PC-3 (cell line): Measurements from ENCODE around the gene CBFA2T2. TPM values are rescaled to one million over a fixed set of nuclear protein-coding genes. Genes with fewer than 3 reads are reported as not detected.

Experiments used
- ATAC-seq: fragments of 200-7000 bp; cut with Tn5 transposase; 2 replicates; pipeline ENCODE4 v1.9.1; 2020; ENCODE audit warnings: mild to moderate bottlenecking, moderate library complexity
- BruUV-seq: library from RNA; stranded (reverse); fragments of 400-500 nt; replicated peaks from 2 replicates; lab custom pipeline; 2021; lab: Mats Ljungman, UMichigan
- CTCF ChIA-PET: fragments of 300-600 bp; sonication (Branson Sonifier 250); formaldehyde crosslinking; loops from one replicate; lab custom pipeline; 2022; ENCODE audit warnings: antibody characterized with exemption; lab: Charles Lee
- POLR2A ChIA-PET: fragments of 300-600 bp; sonication (Branson Sonifier 250); formaldehyde crosslinking; loops from one replicate; lab custom pipeline; 2022; ENCODE audit warnings: antibody characterized with exemption; ENCODE audit not compliant: unreplicated experiment; lab: Charles Lee
- DNase-seq: peaks from one replicate; pipeline ENCODE4 v3.0.0-alpha.2; 2015
- H2AFZ ChIP-seq: fragments of 300-600 bp; sonication (generic); 2 replicates; pipeline ENCODE4 v1.6.0; 2016; ENCODE audit warnings: antibody characterized with exemption, low read length
- H3F3A ChIP-seq: fragments of 300-600 bp; sonication (generic); one replicate; pipeline ENCODE4 v1.6.0; 2017; ENCODE audit warnings: antibody characterized with exemption, low read length, control low read depth, mild to moderate bottlenecking; ENCODE audit not compliant: unreplicated experiment
- H3K27ac ChIP-seq: fragments of 300-600 bp; sonication (generic); 2 replicates; pipeline ENCODE4 v1.5.1; 2016; ENCODE audit warnings: mild to moderate bottlenecking, low read length
- H3K27me3 ChIP-seq: fragments of 300-600 bp; sonication (generic); 2 replicates; pipeline ENCODE4 v1.6.1; 2016; ENCODE audit warnings: low read length, mixed read lengths
- H3K36me3 ChIP-seq: fragments of 300-600 bp; sonication (generic); 2 replicates; pipeline ENCODE4 v1.6.1; 2016; ENCODE audit warnings: low read depth, mixed run types, low read length, mixed read lengths
- H3K4me1 ChIP-seq: fragments of 300-600 bp; sonication (generic); 2 replicates; pipeline ENCODE4 v1.5.1; 2016; ENCODE audit warnings: low read length; ENCODE audit not compliant: insufficient read depth
- H3K4me2 ChIP-seq: fragments of 300-600 bp; sonication (generic); 2 replicates; pipeline ENCODE4 v1.6.0; 2016; ENCODE audit warnings: low read length
- H3K4me3 ChIP-seq: fragments of 300-600 bp; sonication (generic); 2 replicates; pipeline ENCODE4 v1.5.1; 2016; ENCODE audit warnings: mild to moderate bottlenecking, low read length, mixed read lengths
- H3K79me2 ChIP-seq: fragments of 300-600 bp; sonication (generic); 2 replicates; pipeline ENCODE4 v1.6.1; 2017; ENCODE audit warnings: low read length, mixed read lengths
- H3K9ac ChIP-seq: fragments of 300-600 bp; sonication (generic); 2 replicates; pipeline ENCODE4 v1.6.0; 2016; ENCODE audit warnings: mild to moderate bottlenecking, low read length
- H3K9me2 ChIP-seq: fragments of 300-600 bp; sonication (generic); replicated peaks from 2 replicates; pipeline ENCODE4 v1.6.1; 2016; ENCODE audit warnings: mixed run types, low read length, mixed read lengths
- H3K9me3 ChIP-seq: fragments of 300-600 bp; sonication (generic); 2 replicates; pipeline ENCODE4 v1.6.1; 2016; ENCODE audit warnings: low read length, mixed read lengths
- H4K20me1 ChIP-seq: fragments of 300-600 bp; sonication (generic); 2 replicates; pipeline ENCODE4 v1.6.1; 2016; ENCODE audit warnings: low read length, mixed read lengths
- EZH2 ChIP-seq: fragments of 300-600 bp; sonication (generic); IDR thresholded peaks from one replicate; pipeline ENCODE4 v1.6.1; 2017; ENCODE audit warnings: antibody characterized with exemption, mild to moderate bottlenecking, low read length; ENCODE audit not compliant: unreplicated experiment
- EZH2phosphoT487 ChIP-seq: fragments of 300-600 bp; sonication (generic); IDR thresholded peaks from 2 replicates; pipeline ENCODE4 v1.6.1; 2018; ENCODE audit warnings: mild to moderate bottlenecking, antibody characterized with exemption, low read length, borderline replicate concordance
- intact Hi-C: fragments of 100-400 bp; cut with micrococcal nuclease; formaldehyde crosslinking; loops from 2 replicates; pipeline ENCODE4 v1.9.0; 2023
- total RNA-seq: library from RNA; depleted of rRNA; stranded (reverse); fragments of >200 nt; gene quantifications from 2 replicates; pipeline ENCODE4 v1.2.3, GENCODE V29; 2014
- TF ChIP-seq, protein P1 (sequence below): fragments of 300-600 bp; sonication (generic); conservative IDR thresholded peaks from 2 replicates; pipeline ENCODE4 v1.5.1; 2017; ENCODE audit warnings: antibody characterized with exemption, low read depth, mild to moderate bottlenecking, low read length

CBFA2T2 gene
- total RNA-seq, 1 experiment from 2014 or later, result 9.7 TPM

DNA sequence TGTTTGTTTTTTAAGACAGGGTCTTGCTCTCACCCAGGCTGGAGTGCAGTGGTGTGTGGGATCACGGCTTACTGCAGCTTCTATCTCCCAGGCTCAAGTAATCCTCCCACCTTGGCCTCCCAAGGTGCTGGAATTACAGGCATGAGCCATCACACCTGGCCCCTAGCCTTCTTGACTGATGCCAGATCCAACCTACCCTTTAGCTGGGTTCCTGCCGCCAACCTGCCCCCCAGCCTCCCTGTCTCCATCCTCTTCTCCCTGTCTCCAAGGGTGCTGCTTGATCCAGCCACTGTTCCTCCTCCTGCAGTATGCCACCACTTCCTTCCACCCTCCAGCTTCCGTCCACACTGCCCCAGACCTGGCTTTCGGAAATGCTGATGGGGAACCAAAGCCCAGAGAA is 169.0 kb downstream of the CBFA2T2 start:
- Histone ChIP-seq H2AFZ (no peak overlapping the region), H3K9me2 (no peaks in the 10 kb centered on the region), H4K20me1 (no peaks in the 10 kb centered on the region), H3K9ac (no peak overlapping the region), H3K27ac (no peak overlapping the region), H3K4me1 (peaks cover 14% of the 10 kb centered on the region), H3K9me3 (no peaks in the 10 kb centered on the region), H3K4me3 (no peak overlapping the region), H3K36me3 (no peaks in the 10 kb centered on the region; the same call in 1 of the 2 replicates), H3K4me2 (no peak overlapping the region), H3F3A (no peaks in the 10 kb centered on the region), H3K79me2 (no peaks in the 10 kb centered on the region), H3K27me3 (no peaks in the 10 kb centered on the region)
- BruUV-seq, result no TSS peak
- intact Hi-C loops, result no loop called here
- TF ChIP-seq EZH2, result no peak
- TF ChIP-seq, protein P1, sequence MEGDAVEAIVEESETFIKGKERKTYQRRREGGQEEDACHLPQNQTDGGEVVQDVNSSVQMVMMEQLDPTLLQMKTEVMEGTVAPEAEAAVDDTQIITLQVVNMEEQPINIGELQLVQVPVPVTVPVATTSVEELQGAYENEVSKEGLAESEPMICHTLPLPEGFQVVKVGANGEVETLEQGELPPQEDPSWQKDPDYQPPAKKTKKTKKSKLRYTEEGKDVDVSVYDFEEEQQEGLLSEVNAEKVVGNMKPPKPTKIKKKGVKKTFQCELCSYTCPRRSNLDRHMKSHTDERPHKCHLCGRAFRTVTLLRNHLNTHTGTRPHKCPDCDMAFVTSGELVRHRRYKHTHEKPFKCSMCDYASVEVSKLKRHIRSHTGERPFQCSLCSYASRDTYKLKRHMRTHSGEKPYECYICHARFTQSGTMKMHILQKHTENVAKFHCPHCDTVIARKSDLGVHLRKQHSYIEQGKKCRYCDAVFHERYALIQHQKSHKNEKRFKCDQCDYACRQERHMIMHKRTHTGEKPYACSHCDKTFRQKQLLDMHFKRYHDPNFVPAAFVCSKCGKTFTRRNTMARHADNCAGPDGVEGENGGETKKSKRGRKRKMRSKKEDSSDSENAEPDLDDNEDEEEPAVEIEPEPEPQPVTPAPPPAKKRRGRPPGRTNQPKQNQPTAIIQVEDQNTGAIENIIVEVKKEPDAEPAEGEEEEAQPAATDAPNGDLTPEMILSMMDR, result no peak
- TF ChIP-seq EZH2phosphoT487, result no peak
- ATAC-seq, result no peak
- DNase-seq, result no peak
- ChIA-PET CTCF (no interaction called here), POLR2A (no interaction called here)

DNA sequence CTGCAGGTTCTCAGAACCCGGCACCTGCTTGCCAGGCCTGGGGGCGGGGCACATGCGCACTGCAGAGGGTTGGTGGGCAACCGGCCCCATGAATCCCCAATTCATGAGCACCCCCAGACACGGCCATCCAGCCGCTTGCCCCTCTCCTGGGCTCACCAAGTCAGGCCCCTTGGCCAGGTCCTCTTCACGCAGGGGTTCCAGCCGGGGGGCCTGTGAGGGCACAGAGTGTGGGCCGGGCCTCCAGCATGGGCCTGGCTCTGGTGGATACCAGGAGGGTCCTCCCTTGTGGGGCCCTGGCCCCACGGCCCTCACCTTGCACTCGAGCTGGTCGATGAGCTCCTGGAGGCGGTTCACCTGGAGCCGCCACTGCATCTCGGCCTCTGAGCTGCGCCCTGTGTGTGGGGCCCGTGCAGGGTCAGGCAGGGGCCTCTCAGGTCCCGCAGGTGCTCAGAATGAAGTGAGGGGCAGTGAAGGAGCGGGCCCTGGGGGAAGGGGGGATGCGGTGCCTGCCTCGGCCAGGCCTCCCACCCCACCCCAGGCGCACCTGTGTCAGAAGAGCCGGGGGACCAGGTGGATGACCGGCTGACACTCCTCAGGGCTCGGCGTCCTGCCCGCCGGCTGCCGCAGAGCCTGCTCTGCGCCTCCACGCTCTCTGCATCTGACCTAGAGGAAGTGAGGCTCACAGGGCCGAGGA is 169.6 kb downstream of the CBFA2T2 start:
- TF ChIP-seq EZH2, result no peak
- TF ChIP-seq, protein P1, result no peak
- no peak for TF ChIP-seq EZH2phosphoT487
- H3K9ac ChIP-seq, result no peak overlapping the region
- CTCF ChIA-PET, result no interaction called here

DNA sequence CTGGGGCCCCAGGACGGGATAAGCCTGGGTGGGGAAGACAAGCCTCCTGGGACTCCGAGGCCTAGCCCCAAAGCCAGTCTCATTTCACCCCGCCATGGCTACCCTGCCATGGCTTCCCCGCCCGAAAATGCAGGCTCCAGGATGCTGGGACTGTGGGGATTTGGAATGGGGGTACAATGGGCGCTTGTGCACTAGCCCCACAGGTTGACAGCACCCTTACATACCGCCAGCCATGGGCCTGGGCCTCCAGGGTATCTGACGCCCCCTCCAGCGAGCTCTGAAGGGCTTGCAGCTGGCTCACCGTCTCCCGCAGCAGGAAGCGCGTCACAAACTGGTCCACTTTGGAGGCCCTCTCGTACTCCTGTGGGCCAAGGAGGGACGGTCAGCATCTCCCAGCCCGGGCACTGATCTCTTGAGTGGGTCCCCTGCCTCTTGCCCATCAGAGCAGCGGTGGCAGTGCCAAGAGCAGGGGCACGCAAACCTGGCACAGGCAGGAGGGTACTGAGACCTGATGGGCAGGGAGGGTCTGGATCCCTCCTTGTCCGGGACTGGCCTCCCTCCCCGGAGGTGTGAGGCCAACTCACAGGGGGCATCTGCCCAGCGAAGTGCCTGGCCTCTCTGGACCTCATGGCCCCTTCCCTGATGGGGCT is 170.3 kb downstream of the CBFA2T2 start:
- no peak for DNase-seq
- intact Hi-C loops, result no loop called here
- H3K4me2 ChIP-seq, result no peak overlapping the region
- H3K27me3 ChIP-seq, result no peaks in the 10 kb centered on the region
- H3K9me2 ChIP-seq, result no peaks in the 10 kb centered on the region
- H3F3A ChIP-seq, result no peaks in the 10 kb centered on the region
- H4K20me1 ChIP-seq, result no peaks in the 10 kb centered on the region
- no peak overlapping the region for H3K4me3 ChIP-seq
- no peaks in the 10 kb centered on the region for H3K79me2 ChIP-seq
- no peaks in the 10 kb centered on the region for H3K9me3 ChIP-seq
- H3K9ac ChIP-seq, result no peak overlapping the region
- no peak for ATAC-seq
- no peak overlapping the region for H2AFZ ChIP-seq
- CTCF ChIA-PET, result no interaction called here
- H3K27ac ChIP-seq, result no peak overlapping the region
- H3K4me1 ChIP-seq, result peaks cover 14% of the 10 kb centered on the region; the same call in 1 of the 2 replicates
- no peaks in the 10 kb centered on the region; the same call in 1 of the 2 replicates for H3K36me3 ChIP-seq
- BruUV-seq, result no TSS peak
- TF ChIP-seq, protein P1, result no peak
- no peak for TF ChIP-seq EZH2
- no peak for TF ChIP-seq EZH2phosphoT487
- POLR2A ChIA-PET, result no interaction called here

More for the DNA sequence above, 169.6 kb downstream of the CBFA2T2 start:
- Histone ChIP-seq H4K20me1 (no peaks in the 10 kb centered on the region), H3K4me1 (peaks cover 15% of the 10 kb centered on the region; the same call in 1 of the 2 replicates), H3K36me3 (no peaks in the 10 kb centered on the region; the same call in 1 of the 2 replicates), H3K9me3 (no peaks in the 10 kb centered on the region), H3K79me2 (no peaks in the 10 kb centered on the region), H3K27me3 (no peaks in the 10 kb centered on the region), H3K4me2 (no peak overlapping the region), H2AFZ (no peak overlapping the region), H3F3A (no peaks in the 10 kb centered on the region), H3K27ac (no peak overlapping the region), H3K4me3 (no peak overlapping the region), H3K9me2 (no peaks in the 10 kb centered on the region)
- intact Hi-C loops, result no loop called here
- DNase-seq (no peak), ATAC-seq (no peak)
- POLR2A ChIA-PET, result no interaction called here
- BruUV-seq, result no TSS peak
